Stimulated activated CD4-positive, alpha-beta T cell treated with anti-CD3 and anti-CD28 coated beads, Interleukin-4, amount 100 ng/mL, for 48 hours (primary cell): Measurements from ENCODE around the gene OR5M3.

Source experiments
- DNase-seq, 2 donors: peaks; one replicate each; pipeline ENCODE4 v3.0.0-alpha.2; 2020; ENCODE audit warnings: low read depth in 2 of 2

OR5M3 gene

GRCh38 chr11:56473252-56473651 lies at the start of gene OR5M3:
Gene OR5M3, minus strand, starts transcription at chr11:56473352. Its CDS starts 2,855 bp downstream, at chr11:56470497.
- DNase-seq, result no peak

GRCh38 chr11:56522008-56522407 lies 48.9 kb upstream of the OR5M3 start:
- DNase-seq, result no peak

- no peak for DNase-seq
Observed at GRCh38 chr11:56513280-56513679, 40.1 kb upstream of the OR5M3 start.

- DNase-seq, result no peak
Observed at GRCh38 chr11:56509439-56509838, 36.3 kb upstream of the OR5M3 start.

- DNase-seq, result no peak
Observed at GRCh38 chr11:56497010-56497409, 23.9 kb upstream of the OR5M3 start.

GRCh38 chr11:56495117-56495516 lies 22.0 kb upstream of the OR5M3 start:
- no peak for DNase-seq

- DNase-seq, result no peak
Observed at GRCh38 chr11:56491270-56491669, 18.1 kb upstream of the OR5M3 start, which contains the start of gene OR5M8. Gene OR5M8, minus strand, starts transcription at chr11:56491370. Its CDS starts 0 bp downstream, at chr11:56491370.

- DNase-seq, result no peak
Observed at GRCh38 chr11:56486801-56487200, 13.6 kb upstream of the OR5M3 start.

- no peak for DNase-seq
Observed at GRCh38 chr11:56474729-56475235, 1.6 kb upstream of the OR5M3 start.

- DNase-seq, result no peak
Observed at GRCh38 chr11:56457076-56457475, 16.1 kb downstream of the OR5M3 start.

GRCh38 chr11:56453521-56453920 lies 19.6 kb downstream of the OR5M3 start:
- DNase-seq, result no peak
